Epithelial cell of proximal tubule (primary cell): ENCODE results near the gene RHBDL3. TPM values are rescaled to one million over a fixed set of nuclear protein-coding genes. Genes with fewer than 3 reads are reported as not detected.
A peak's percentile ranks its signal among the peaks of the same experiment; 100 is the strongest.
"Not testable (repeated sequence)": the region's sequence is repeated elsewhere in the genome, so short reads cannot be mapped to it uniquely, and the experiment has no call there.

Source experiments
- DNase-seq: peaks from one replicate; pipeline ENCODE4 v3.0.0-alpha.2; 2011; ENCODE audit warnings: low read depth
- H3K4me3 ChIP-seq: 2 replicates; pipeline ENCODE4 v1.5.1; 2011; ENCODE audit warnings: low read depth, mild to moderate bottlenecking, low read length
- total RNA-seq: library from RNA; depleted of rRNA; stranded (reverse); fragments of >200 nt; gene quantifications from 2 replicates; pipeline ENCODE4 v1.2.3, GENCODE V29; 2015
- TF ChIP-seq, protein P1 (sequence below): conservative IDR thresholded peaks from 2 replicates; pipeline ENCODE4 v1.5.1; 2012; ENCODE audit warnings: low read depth, mild to moderate bottlenecking, low read length

RHBDL3 gene
- total RNA-seq, 1 donor from 2014 or later, result not detected

DNA sequence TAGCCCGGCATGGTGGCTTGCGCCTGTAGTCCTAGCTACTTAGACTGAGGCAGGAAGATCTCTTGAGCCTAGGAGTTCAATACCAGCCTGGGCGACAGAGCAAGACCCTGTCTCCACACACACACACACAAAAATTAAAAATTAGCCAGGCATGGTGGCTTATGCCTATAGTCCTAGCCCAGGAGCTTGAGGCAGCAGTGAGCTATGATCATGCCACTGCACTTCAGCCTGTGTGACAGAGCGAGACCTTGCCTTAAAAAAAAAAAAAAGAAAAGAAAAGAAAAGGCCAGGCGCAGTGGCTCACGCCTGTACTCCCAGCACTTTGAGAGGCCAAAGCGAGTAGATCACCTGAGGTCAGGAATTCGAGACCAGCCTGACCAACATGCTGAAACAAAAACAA lies 52.4 kb downstream of the RHBDL3 start:
- no peak for DNase-seq
- H3K4me3 ChIP-seq, result no peak overlapping the region
- TF ChIP-seq, protein P1, sequence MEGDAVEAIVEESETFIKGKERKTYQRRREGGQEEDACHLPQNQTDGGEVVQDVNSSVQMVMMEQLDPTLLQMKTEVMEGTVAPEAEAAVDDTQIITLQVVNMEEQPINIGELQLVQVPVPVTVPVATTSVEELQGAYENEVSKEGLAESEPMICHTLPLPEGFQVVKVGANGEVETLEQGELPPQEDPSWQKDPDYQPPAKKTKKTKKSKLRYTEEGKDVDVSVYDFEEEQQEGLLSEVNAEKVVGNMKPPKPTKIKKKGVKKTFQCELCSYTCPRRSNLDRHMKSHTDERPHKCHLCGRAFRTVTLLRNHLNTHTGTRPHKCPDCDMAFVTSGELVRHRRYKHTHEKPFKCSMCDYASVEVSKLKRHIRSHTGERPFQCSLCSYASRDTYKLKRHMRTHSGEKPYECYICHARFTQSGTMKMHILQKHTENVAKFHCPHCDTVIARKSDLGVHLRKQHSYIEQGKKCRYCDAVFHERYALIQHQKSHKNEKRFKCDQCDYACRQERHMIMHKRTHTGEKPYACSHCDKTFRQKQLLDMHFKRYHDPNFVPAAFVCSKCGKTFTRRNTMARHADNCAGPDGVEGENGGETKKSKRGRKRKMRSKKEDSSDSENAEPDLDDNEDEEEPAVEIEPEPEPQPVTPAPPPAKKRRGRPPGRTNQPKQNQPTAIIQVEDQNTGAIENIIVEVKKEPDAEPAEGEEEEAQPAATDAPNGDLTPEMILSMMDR, result no peak

DNA sequence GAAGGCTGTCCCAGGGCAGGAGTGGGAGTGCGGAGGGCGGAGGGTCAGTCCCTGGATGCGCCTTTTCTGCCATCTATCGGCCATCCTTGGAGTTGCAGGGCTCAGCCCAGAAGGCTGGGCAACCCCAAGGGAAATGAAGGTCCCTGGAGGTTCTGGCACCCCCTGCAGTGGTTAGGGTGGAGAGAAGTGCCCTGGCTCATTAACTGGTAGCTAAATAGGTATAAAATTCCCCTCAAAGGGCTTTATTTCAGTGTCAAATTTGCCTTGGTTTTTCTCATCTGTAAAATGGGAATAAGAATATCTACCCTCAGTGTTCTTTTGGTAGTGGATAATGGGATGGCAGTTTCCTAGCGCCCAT lies 53.9 kb downstream of the RHBDL3 start:
- TF ChIP-seq, protein P1, result peak; percentile 98
- DNase-seq, result no peak
- H3K4me3 ChIP-seq, result no peak overlapping the region

DNA sequence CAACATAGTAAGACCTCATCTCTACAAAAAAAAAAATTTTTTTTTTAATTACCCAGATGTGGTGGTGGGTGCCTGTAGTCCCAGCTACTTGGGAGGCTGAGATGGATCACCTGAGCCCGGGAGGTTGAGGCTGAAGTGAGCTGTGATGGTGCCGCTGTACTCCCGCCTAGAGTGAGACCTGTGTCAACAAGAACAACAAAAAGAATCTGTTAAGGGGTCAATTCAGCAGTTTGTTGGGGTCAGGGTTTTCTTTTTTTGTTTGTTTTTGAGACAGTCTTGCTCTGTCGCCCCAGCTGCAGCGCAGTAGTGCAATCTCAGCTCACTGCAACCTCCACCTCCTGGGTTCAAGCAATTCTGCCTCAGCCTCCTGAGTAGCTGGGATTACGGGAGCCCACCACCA lies 54.4 kb downstream of the RHBDL3 start:
- not testable (repeated sequence) for H3K4me3 ChIP-seq, DNase-seq

DNA sequence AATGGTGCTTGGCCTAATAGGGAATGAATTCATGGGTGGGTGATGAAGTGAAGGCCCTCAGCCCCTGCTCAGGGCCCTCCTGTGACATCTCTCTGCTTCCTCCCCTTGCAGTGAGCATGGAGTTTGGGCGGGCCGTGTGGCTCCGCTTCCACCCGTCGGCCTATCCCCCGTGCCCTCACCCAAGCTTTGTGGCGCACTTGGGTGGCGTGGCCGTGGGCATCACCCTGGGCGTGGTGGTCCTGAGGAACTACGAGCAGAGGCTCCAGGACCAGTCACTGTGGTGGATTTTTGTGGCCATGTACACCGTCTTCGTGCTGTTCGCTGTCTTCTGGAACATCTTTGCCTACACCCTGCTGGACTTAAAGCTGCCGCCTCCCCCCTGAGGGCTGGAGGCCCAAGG lies 55.2 kb downstream of the RHBDL3 start:
- TF ChIP-seq, protein P1, result no peak
- DNase-seq, result no peak

DNA sequence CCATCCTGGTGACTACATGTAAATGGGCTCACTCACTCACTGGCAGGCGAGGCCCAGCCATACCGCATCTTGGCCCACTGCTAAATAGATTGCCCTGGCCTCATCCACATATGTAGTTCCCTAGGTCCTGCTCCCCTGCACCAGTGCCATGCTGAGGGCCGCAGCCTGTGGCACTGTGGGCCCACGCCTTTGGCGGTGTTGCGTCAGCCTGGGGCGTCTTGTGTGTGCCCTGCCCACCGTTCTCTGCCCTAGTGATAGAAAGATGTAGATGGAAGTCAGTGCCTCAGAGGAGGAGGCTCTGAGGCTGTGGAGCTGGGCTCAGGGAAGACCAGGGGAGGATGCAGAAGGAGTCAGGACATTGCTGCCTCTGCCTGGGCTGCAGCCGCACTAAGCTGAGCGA lies 57.4 kb downstream of the RHBDL3 start:
- DNase-seq, result no peak
- TF ChIP-seq, protein P1, result no peak
- H3K4me3 ChIP-seq, result no peak overlapping the region

More for the DNA sequence above, 55.2 kb downstream of the RHBDL3 start:
- no peak overlapping the region for H3K4me3 ChIP-seq

DNA sequence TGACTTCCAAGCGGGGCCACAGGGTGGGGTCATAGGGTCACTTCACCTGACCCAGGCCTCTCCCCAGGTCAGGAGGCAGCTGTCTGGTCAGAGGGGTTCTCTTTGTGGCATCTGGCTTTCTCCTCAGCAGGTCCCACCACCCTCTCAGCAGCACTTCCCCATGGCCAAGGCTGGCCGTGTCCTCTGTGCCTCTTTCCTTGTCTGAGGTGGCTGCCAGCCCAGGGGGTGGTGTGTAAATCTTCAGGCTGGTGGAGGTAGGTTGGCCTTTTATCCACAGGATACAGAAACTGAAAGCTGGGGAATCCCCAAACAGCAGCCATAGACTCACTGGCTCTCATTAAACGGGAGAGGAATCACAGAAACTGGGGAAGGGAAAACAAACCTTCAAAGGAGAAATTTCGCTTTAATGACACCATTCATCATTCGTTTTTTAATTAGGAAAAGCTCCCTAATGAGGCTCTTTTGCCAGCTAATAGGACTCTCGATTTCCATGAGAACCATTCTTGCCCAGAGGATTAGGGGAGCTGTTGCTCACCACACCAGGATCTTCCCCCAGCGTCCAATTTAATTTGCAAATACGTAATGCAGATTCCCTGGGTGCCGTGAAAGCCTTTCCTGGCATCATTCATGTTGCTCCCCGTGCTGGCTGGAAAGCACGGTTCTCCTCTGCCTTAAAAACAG lies 58.3 kb downstream of the RHBDL3 start:
- no peak for DNase-seq
- TF ChIP-seq, protein P1, result no peak
- peak overlapping the region; percentile 39 for H3K4me3 ChIP-seq

DNA sequence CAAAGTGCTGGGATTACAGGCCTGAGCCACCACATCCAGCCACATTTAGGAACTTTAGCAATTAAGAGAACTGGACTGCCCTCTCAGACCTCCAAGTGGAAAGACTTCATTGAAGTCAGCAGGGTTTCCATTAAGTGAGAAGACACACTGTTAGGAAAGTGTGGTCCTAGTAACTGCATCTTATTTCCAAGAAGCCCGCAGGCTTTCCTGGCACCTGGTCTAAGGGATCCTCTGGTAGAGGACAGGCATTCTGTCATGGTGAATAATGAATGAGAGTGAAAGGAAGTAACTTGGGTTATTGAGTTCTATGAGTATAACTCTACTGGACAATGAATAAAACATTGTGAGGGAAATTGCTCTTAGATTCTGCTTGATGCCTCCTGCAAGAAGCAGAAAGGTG lies 62.3 kb downstream of the RHBDL3 start:
- TF ChIP-seq, protein P1, result no peak
- no peak overlapping the region for H3K4me3 ChIP-seq
- DNase-seq, result no peak

DNA sequence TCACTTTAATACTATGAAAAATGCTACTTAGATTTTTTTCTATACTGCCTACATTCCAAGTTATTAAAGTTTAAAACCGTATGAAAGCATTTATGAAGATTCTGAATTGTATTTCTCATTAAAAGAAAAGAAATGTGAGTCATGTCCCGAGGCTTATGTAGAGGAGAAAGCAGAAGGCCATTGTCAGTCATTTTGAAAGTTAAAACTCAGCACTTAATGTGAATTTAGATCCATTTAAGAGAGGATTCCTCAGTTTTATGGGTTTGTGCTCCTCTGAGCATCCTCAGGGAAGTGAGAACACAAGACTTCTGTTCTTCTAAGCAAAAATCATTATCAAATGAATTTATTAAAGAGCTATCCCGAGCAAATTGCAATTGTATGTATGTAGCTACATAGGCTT lies 64.5 kb downstream of the RHBDL3 start:
- TF ChIP-seq, protein P1, result no peak
- no peak for DNase-seq
- H3K4me3 ChIP-seq, result no peak overlapping the region
